ENCODE results near the gene NKAIN2. TPM values are rescaled to one million over a fixed set of nuclear protein-coding genes. Genes with fewer than 3 reads are reported as not detected.

Gene NKAIN2
- total RNA-seq, 6 experiments from 2014 or later, result not detected

GRCh38 chr6:124254941-124255685 is 451.4 kb downstream of the NKAIN2 start:
- H3K9me3 Mint-ChIP-seq, result peaks cover 41% of the 10 kb centered on the region
- H3K36me3 Mint-ChIP-seq (ENCODE audit: low read depth), result no peaks in the 10 kb centered on the region
- DNase-seq, result no peak
- no peaks in the 10 kb centered on the region for H3K4me1 Mint-ChIP-seq (ENCODE audit: low read depth)
- H3K27me3 Mint-ChIP-seq (ENCODE audit: insufficient read depth), result no peaks in the 10 kb centered on the region
- H3K27ac Mint-ChIP-seq, result no peak overlapping the region
- H3K4me3 Mint-ChIP-seq, result no peak overlapping the region
- TF ChIP-seq CTCF (IDR thresholded peaks at IDR 0.05), result no peak

GRCh38 chr6:124260337-124260736 is 456.7 kb downstream of the NKAIN2 start:
- DNase-seq, result no peak
- TF ChIP-seq CTCF (IDR thresholded peaks at IDR 0.05), result no peak
- Mint-ChIP-seq H3K4me3 (no peak overlapping the region), H3K36me3 (ENCODE audit: low read depth) (no peaks in the 10 kb centered on the region), H3K27ac (no peak overlapping the region), H3K27me3 (ENCODE audit: insufficient read depth) (no peaks in the 10 kb centered on the region; the same call in 1 of the 2 replicates), H3K9me3 (peaks cover 55% of the 10 kb centered on the region), H3K4me1 (ENCODE audit: low read depth) (no peaks in the 10 kb centered on the region)

- Mint-ChIP-seq H3K27ac (no peak overlapping the region), H3K9me3 (peaks cover 26% of the 10 kb centered on the region), H3K4me1 (ENCODE audit: low read depth) (no peaks in the 10 kb centered on the region), H3K27me3 (ENCODE audit: insufficient read depth) (no peaks in the 10 kb centered on the region), H3K4me3 (no peak overlapping the region), H3K36me3 (ENCODE audit: low read depth) (peaks cover 7% of the 10 kb centered on the region; the same call in 1 of the 2 replicates)
- TF ChIP-seq CTCF (IDR thresholded peaks at IDR 0.05), result no peak
- no peak for DNase-seq
These were observed 466.1 kb downstream of the NKAIN2 start for GRCh38 chr6:124269733-124270132.

- Mint-ChIP-seq H3K4me1 (ENCODE audit: low read depth) (no peaks in the 10 kb centered on the region), H3K9me3 (peaks cover 41% of the 10 kb centered on the region), H3K27ac (no peak overlapping the region), H3K27me3 (ENCODE audit: insufficient read depth) (no peaks in the 10 kb centered on the region), H3K4me3 (no peak overlapping the region), H3K36me3 (ENCODE audit: low read depth) (peaks cover 7% of the 10 kb centered on the region; the same call in 1 of the 2 replicates)
- no peak for TF ChIP-seq CTCF (IDR thresholded peaks at IDR 0.05)
- DNase-seq, result no peak
These were observed 470.0 kb downstream of the NKAIN2 start for GRCh38 chr6:124273701-124274100.

- DNase-seq, result no peak
- Mint-ChIP-seq H3K4me1 (ENCODE audit: low read depth) (no peaks in the 10 kb centered on the region), H3K9me3 (peaks cover 32% of the 10 kb centered on the region), H3K4me3 (no peak overlapping the region), H3K27ac (no peak overlapping the region), H3K27me3 (ENCODE audit: insufficient read depth) (no peaks in the 10 kb centered on the region; the same call in 1 of the 2 replicates), H3K36me3 (ENCODE audit: low read depth) (no peaks in the 10 kb centered on the region; the same call in 1 of the 2 replicates)
- TF ChIP-seq CTCF (IDR thresholded peaks at IDR 0.05), result no peak
These were observed 478.9 kb downstream of the NKAIN2 start for GRCh38 chr6:124282541-124282940.
